ENCODE results near the gene APOLD1. TPM values are rescaled to one million over a fixed set of nuclear protein-coding genes. Genes with fewer than 3 reads are reported as not detected.

Gene APOLD1
- total RNA-seq, 2 experiments from 2014 or later: 2.6 to 2.7 TPM

DNA sequence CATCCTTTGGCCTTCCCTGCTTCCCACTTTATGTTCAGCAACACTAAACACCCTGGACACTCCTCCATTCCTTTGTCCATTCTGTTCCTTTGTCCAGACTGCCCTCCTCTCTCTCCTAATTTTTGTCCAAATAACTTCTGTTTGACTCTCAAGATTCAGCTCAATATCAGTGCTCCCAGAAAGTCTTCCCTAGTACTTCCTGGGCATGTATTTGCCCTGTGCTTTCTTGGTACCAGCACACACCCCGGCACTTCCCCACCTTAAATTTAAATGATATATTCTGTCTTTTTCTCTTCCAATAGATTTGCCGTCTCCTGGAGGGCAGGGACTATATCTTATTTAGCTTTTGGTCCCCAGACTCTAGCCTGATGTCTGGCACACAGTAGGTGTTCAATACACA lies 6.5 kb upstream of the APOLD1 start:
- ChIA-PET CTCF (interaction anchor here (1.2 kb wide), 1 partner anchor 10 kb away, joined by 4 read pairs; no protein-coding TSS in a partner anchor), POLR2A (no interaction called here)

DNA sequence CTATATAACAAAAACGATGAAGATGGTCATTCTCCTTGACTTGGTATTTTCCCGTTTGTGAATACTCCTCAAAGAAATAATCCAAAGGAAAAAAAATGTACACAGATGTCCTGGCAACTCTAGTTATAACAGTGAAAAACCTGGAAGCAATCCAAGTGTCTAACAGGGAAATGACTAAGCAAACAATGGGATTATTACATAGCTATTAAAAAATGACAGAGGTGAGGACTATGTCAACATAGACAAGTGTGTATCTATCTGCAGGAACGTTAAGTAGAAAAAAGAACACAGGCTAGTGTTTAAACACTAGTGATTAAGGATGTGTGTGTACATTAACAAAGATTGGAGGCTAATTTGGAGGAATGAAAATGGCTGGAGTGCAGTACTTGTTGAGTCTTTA lies 5.9 kb upstream of the APOLD1 start:
- ChIA-PET CTCF (no interaction called here), POLR2A (no interaction called here)

DNA sequence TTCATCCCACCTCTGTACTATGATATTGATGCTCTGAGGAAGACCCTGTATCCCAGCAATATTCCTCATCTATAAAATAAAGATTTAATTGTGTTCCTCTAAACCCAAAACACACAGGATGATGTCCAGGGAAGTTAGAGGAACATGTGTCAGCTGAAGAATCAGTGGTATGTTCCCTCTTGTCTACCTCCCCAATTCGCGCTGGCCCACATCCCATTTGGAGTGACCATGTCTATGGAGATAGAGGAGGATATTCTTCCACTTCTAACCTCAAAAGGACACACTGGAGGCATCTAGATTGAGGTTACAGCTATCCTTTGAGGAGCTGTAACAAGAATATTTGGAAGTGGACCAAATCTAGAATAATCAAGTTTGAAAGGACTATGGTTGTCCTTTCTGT lies 1.3 kb upstream of the APOLD1 start:
- CTCF ChIA-PET: no interaction called here
- POLR2A ChIA-PET: no interaction called here

DNA sequence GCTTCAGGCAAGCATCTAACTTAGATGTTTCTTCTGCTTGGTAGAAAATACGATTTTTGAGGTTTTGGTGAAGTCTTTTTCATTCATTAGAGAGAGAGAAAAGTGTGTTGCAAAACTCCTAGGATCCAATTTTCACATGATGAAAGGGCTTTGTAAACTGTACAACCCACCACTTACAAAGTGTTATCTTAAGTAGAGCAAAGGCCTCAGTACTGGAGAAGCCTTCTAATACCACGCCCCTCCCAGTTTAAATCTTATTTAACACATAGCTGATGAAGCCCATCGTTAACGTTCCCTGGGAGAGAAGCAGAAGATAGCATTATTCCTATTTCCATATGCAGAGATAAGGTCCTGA lies 869 bp downstream of the APOLD1 start:
- ChIA-PET POLR2A (interaction anchor here (0.7 to 1.5 kb wide), 3 partner anchors 27 to 295 kb away, joined by 3 to 7 read pairs (median 6); partner anchors contain the start of gene DDX47), CTCF (interaction anchor here (0.6 to 1.3 kb wide), 2 partner anchors 49 to 50 kb away, joined by 3 read pairs; no protein-coding TSS in a partner anchor)

DNA sequence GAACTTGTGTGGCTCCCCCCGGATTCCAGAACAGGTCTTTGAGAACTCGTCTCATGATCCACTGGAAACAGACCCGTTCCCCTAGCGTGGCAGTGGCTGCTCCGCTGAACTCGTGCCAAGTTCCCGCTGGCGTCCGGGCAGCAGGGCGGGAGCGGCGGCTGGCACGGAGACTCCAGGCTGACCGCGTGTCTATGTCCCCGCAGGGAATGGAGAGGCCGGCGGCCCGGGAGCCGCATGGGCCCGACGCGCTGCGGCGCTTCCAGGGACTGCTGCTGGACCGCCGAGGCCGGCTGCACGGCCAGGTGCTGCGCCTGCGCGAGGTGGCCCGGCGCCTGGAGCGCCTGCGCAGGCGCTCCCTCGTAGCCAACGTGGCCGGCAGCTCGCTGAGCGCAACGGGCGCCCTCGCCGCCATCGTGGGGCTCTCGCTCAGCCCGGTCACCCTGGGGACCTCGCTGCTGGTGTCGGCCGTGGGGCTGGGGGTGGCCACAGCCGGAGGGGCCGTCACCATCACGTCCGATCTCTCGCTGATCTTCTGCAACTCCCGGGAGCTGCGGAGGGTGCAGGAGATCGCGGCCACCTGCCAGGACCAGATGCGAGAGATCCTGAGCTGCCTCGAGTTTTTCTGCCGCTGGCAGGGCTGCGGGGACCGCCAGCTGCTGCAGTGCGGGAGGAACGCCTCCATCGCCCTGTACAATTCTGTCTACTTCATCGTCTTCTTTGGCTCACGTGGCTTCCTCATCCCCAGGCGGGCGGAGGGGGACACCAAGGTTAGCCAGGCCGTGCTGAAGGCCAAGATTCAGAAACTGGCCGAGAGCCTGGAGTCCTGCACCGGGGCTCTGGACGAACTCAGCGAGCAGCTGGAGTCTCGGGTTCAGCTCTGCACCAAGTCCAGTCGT lies 1.5 kb downstream of the APOLD1 start:
- ChIA-PET POLR2A (interaction anchor here (0.5 to 1.5 kb wide), 7 partner anchors 12 to 1471 kb away, joined by 3 to 8 read pairs (median 5); partner anchors contain the start of gene DDX47), CTCF (interaction anchor here (0.6 to 3.8 kb wide), 8 partner anchors 12 to 311 kb away, joined by 3 to 18 read pairs (median 3); partner anchors contain the start of gene DDX47)

DNA sequence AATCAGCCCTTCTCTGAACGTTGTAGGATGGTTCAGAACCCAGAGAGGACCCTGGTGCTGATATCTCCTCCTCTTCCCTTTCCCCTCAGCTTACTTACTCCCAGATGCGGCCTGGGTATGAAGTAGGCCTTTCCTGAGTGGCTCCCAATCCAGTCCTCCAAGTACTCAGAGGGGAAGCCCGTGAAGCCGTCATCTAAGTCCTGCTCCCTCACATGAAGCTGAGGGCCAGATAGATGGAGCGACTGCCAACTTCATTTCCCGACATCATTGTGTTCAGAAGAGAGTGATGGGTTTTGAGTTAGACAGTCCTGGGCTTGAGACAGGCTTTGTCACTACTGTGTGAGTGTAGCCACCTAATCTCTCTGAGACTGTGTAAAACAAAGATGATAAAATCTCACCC lies 2.7 kb downstream of the APOLD1 start:
- ChIA-PET POLR2A (no interaction called here), CTCF (interaction anchor here (0.6 to 3.8 kb wide), 7 partner anchors 11 to 113 kb away, joined by 3 to 18 read pairs (median 3); partner anchors contain the start of gene DDX47)

DNA sequence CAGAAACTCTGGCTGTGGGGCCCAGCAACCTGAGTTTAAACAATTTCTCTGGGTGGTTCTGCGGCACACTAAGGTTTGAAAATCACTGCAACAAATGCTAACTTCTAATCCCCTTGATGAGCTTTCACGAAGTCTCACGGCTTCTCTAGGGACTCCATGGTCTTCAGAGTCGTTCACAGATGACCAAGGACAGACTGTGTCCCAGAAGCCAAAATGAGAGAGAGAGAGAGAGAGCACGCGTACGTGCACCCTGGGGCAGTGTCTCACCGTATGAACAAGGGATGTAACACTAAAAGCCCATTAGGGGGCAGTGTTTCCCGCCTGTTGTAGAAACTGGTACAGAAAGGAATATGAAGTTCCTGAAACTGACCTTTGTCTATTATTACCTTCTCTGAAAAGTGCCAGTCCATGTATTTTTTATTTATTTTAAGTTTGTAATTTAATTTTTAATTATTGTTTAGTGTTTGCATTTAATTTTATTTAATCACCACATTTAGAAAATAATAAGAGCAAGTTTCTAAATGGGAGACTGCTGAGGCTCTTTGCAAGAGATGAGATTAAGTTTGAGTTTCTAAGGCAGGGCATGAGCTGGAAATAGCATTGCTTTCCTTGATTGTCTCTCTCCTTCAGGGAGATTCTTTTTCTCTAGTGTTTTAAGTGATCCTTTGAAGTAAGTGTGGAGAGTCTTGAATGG lies 3.4 kb downstream of the APOLD1 start:
- POLR2A ChIA-PET: interaction anchor here (0.9 kb wide), 1 partner anchor 25 kb away, joined by 3 read pairs; no protein-coding TSS in a partner anchor
- CTCF ChIA-PET: interaction anchor here (0.6 to 3.8 kb wide), 7 partner anchors 10 to 113 kb away, joined by 3 to 18 read pairs (median 8); partner anchors contain the start of gene DDX47

DNA sequence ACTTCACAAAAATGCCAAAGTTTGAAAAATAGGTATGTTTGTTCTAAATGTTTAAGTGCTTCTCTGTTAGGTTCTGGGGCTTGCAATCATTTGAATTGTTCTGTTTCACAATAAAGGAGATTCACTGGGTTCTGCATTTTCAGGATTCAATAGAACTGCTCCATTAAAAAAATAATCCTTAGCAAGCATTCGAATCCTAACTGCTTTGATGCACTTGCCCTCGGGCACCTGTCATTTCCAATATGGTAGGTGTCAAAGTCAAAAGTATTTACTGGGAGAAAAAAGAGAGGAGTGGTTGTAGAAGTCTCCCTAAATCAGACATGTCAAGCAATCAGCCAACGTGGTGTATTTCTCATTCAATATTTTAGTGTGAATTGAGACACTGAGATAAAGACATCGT lies 5.5 kb downstream of the APOLD1 start:
- ChIA-PET CTCF (interaction anchor here (3.8 kb wide), 1 partner anchor 22 kb away, joined by 18 read pairs; the partner anchor contains the start of gene DDX47), POLR2A (no interaction called here)

DNA sequence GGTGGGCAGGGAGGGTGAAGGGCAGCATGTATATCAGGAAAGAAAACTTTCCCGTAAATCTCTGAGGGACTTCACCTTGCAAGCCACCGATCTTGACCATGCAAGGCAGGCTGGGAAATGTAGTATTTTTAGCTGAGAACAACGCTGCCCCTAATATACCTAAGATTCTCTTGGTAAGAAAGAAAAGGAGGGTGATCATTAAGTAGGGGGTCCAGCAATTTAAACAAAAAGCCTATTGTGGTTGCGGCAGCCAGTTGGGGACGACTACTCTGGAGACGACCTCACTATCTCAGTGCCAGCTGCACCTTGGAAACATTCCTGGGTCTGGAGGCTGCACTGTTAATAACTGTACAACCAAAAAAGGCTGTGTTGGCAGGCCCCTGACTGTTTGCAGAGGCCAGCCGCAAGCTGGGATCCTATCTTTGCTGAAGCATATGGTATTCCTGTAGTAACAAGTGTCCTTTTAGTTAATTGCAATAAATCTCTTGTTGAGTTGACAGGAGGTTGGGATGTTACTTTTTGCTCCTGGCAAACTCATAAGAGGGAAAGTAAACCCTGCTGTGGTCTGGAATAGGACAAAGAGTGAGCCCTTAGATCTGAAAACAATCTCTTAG lies 6.4 kb downstream of the APOLD1 start:
- CTCF ChIA-PET: interaction anchor here (0.6 kb wide), 1 partner anchor 712 kb away, joined by 3 read pairs; no protein-coding TSS in a partner anchor
- POLR2A ChIA-PET: no interaction called here

DNA sequence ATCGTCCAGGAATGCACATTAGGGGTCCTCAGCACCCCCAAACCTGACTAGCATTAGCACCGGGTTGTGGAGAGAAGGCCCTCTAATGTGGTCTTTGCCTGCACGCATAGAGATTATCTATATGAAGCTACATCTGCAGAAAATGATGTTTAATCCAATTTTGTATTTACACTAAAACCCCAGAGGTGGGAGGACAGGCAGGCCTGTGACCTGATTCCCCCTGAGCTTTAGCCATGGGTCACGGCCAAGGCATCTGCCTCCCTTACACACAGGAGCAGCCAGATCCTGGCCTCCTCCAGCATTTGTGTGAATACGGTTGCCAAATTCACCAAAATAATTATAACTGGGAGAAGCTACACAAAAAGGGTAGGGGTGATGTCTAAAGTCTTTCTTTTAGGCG lies 7.0 kb downstream of the APOLD1 start:
- CTCF ChIA-PET: interaction anchor here (0.6 to 1.1 kb wide), 3 partner anchors 14 to 712 kb away, joined by 3 to 4 read pairs (median 3); partner anchors contain the start of gene DDX47
- POLR2A ChIA-PET: no interaction called here

DNA sequence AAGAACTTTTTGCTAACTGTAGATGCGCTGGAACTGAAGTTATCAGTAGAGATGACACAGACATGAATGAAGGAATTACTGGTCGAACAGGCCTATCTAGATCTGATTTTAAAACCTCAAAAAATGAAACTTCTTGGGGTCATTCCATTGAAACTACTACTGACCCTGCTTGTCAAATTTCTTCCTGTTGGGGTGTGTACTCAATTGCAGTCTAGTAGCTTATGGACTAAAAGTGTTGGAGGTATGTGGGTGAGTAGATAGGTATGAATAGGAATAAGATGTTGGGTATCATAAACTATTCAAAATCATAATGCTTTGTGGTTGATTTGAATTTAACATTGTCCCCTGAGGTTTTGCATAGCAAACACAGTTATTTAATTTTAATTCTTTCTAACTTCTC lies 9.2 kb downstream of the APOLD1 start:
- ChIA-PET CTCF (no interaction called here), POLR2A (no interaction called here)

DNA sequence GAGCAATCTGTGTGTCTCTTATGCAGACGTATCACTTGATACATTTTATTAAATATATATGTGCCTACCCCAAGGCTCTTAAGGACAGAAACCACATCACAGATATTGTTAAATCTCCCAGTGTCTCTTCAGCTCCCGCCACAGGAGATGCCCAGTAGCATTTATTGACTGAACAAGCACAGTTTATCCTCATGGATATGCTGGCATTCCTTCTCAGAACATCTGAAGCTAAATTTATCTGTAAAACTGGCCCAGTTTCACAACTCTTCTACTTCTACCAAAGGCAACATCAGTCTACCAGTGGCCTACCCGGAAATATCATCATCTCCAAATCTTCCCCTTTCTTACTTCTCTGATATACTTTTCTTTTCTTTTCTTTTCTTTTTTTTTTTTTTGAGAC lies 10.7 kb downstream of the APOLD1 start:
- ChIA-PET POLR2A (no interaction called here), CTCF (no interaction called here)

DNA sequence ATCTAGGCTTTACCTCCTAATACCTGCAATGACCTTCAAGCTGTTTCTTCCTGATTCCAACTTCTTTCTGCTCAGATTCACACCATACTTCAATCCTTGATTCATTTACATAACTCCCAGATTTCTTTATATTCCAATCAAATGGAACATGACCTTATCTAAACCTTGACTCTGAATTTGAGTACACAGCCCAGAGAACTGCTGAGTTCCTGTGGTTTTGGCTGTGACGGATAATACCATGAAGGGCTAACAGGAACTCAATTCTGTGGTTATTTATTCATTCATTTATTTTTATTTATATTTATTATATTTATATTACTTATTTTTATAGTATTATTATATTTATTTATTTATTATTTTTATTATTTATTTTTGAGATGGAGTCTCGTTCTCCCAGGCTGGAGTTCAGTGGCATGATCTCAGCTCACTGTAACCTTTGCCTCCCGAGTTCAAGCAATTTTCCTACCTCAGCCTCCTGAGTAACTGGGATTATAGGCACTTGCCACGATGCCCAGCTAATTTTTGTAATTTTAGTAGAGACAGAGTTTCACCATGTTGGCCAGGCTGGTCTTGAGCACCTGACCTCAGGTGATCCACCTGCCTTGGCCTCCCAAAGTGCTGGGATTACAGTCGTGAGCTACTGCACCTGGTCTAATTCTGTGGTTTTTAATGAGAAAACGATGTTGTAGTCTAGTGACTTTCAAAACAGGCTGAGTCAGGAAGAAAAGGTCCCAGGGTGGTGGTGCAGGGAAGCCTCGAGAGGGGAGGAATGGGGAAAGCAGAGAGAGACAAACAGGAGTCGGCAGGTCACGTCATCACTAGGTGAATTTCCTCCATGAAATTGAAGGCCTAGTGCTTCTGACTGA lies 11.7 kb downstream of the APOLD1 start:
- POLR2A ChIA-PET: no interaction called here
- CTCF ChIA-PET: no interaction called here

DNA sequence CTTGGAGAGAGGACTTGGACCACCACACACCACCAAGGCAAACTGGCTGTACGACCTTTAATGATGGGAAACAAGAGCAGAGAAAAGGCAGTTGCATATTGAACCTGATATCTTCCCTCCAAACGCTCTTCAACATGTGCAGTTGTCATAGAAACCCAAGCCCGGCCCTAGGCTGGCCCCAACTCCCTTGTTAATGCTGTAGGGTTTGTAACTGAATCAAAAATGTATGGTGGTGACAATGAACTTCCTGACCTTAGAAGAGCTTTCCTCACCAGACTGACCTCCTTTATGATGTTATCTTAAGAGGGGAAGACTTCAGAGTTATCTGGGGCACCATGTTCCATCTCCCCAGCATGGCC lies 12.3 kb downstream of the APOLD1 start:
- POLR2A ChIA-PET: no interaction called here
- CTCF ChIA-PET: interaction anchor here (2.7 kb wide), 1 partner anchor 9 kb away, joined by 10 read pairs; no protein-coding TSS in a partner anchor

DNA sequence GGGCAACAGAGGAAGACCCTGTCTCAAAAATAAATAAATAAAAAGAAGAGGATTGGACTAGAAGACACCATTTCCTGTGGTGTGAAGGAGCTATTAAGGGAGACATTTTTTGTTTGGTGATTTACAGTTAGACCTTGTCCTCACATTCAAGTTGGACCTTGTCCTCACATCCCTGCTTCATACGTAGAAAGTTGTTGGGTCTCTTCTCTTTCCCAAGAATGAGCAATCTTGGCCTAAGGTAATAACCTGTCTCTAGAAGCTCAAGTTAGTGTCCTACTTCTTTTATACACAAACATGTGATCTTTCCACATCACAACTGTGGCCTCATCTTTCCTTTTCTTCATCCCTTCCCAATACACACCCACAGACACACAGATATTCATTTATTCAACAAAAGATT lies 13.0 kb downstream of the APOLD1 start:
- CTCF ChIA-PET: interaction anchor here (2.7 kb wide), 1 partner anchor 10 kb away, joined by 10 read pairs; no protein-coding TSS in a partner anchor
- POLR2A ChIA-PET: interaction anchor here (1.1 kb wide), 1 partner anchor 11 kb away, joined by 3 read pairs; no protein-coding TSS in a partner anchor

DNA sequence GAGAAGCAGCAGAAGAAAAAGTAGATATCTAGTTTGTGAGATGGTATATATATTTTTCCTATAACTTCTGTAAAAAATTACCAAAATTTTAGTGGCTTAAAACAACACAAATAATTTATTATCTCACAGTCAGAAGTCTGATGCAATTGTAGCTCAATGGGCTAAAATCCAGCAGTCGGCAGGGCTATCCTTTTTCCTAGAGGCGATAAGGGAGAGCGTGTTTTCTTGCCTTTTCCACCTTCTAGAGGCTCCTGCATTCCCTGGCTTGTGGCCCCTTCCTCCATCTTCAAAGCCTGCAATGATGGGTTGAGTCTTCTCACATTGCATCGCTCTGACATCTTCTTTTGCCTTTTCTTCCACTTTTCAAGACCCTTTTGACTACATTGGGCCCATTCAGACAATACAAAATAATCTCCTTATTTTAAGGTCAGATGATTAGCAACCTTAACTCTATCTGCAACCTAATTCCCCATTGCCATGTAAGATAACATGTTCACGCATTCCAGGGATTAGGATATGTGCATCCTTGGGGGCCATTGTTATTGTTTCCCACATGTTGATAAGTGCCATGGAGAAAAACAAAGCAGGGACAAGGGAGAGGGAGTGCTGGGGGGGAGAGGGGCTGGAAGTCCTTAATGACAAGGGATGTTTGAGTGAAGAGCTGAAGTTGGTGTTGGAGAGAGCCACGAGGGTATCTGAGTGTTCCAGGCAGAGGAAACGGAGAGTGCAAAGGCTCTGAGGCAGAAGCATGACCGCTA lies 13.9 kb downstream of the APOLD1 start:
- POLR2A ChIA-PET: interaction anchor here (1.1 kb wide), 1 partner anchor 12 kb away, joined by 3 read pairs; no protein-coding TSS in a partner anchor
- CTCF ChIA-PET: interaction anchor here (0.6 to 2.7 kb wide), 3 partner anchors 11 to 409 kb away, joined by 3 to 10 read pairs (median 4); no protein-coding TSS in a partner anchor

DNA sequence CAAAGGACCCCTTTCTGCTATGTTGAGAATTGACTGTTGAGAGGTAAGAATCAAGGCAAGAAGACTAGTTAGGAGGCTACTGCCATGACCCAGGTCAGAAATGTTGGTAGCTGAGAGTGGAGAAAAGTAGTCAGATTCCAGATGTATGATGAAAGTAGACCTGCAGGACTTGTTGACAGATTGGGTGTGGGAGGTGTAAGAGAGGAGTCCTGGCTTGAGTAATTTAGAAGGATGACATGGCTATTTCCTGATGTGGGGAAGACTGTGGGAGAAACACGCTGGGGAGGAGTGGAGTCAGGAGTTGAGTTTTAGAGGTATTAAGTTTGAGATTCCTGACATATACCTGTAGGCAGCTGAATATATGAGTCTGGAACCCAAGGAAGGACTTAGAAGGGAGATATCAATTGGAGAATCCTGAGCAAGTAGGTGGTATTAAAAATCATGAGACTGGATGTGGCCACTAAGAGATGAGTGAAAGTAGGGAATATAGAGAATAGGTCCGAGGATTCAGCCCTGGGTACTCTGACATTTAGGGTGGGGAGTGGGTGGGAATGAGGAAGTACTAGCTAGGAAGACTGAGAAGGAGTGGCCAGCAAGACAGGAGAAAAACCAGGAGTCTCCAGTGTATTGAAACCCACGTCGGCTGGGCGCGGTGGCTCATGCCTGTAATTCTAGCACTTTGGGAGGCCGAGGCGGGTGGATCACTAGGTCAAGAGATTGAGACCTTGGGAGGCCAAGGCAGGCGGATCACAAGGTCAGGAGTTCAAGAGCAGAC lies 15.1 kb downstream of the APOLD1 start:
- ChIA-PET POLR2A (no interaction called here), CTCF (interaction anchor here (0.6 to 2.7 kb wide), 4 partner anchors 12 to 411 kb away, joined by 3 to 10 read pairs (median 4); no protein-coding TSS in a partner anchor)

Measured in activated CD8-positive, alpha-beta memory T cell treated with anti-CD3 and anti-CD28 coated beads for 36 hours (primary cell).